H9 (cell line): ENCODE data around the gene SKP2. TPM values are rescaled to one million over a fixed set of nuclear protein-coding genes. Genes with fewer than 3 reads are reported as not detected.

ENCODE experiments used
- DNase-seq: peaks from one replicate; pipeline ENCODE4 v3.0.0-alpha.2; 2017
- H2AFZ ChIP-seq: one replicate; pipeline ENCODE4 v1.6.1; 2013; ENCODE audit warnings: mild to moderate bottlenecking, low read length, control low read depth, moderate library complexity
- H2AK5ac ChIP-seq: 2 replicates; pipeline ENCODE4 v1.6.1; 2013; ENCODE audit warnings: low read length, control low read depth, mixed read lengths; ENCODE audit not compliant: insufficient read length
- H2BK120ac ChIP-seq: one replicate; pipeline ENCODE4 v1.6.1; 2013; ENCODE audit warnings: low read depth, mild to moderate bottlenecking, low read length, control low read depth, inconsistent platforms; ENCODE audit not compliant: poor library complexity, severe bottlenecking
- H2BK12ac ChIP-seq: 2 replicates; pipeline ENCODE4 v1.6.1; 2013; ENCODE audit warnings: low read length, control low read depth, mixed read lengths, low read depth; ENCODE audit not compliant: insufficient read length
- H2BK15ac ChIP-seq: 2 replicates; pipeline ENCODE4 v1.6.1; 2013; ENCODE audit warnings: low read depth, low read length, control low read depth
- H2BK20ac ChIP-seq: one replicate; pipeline ENCODE4 v1.6.1; 2013; ENCODE audit warnings: low read depth, mild to moderate bottlenecking, low read length, control low read depth, inconsistent platforms; ENCODE audit not compliant: poor library complexity, severe bottlenecking
- H2BK5ac ChIP-seq: 2 replicates; pipeline ENCODE4 v1.6.1; 2013; ENCODE audit warnings: low read length, control low read depth, mixed read lengths; ENCODE audit not compliant: insufficient read length
- H3K14ac ChIP-seq: 2 replicates; pipeline ENCODE4 v1.6.1; 2013; ENCODE audit warnings: low read length, control low read depth; ENCODE audit not compliant: insufficient read depth
- H3K18ac ChIP-seq: 2 replicates; pipeline ENCODE4 v1.6.1; 2013; ENCODE audit warnings: low read depth, mild to moderate bottlenecking, mixed read lengths, low read length, control low read depth; ENCODE audit not compliant: insufficient read length
- H3K23ac ChIP-seq: 2 replicates; pipeline ENCODE4 v1.6.1; 2013; ENCODE audit warnings: low read length, control low read depth, mixed read lengths, low read depth; ENCODE audit not compliant: insufficient read length
- H3K23me2 ChIP-seq: 2 replicates; pipeline ENCODE4 v1.6.1; 2013; ENCODE audit warnings: low read depth, mild to moderate bottlenecking, mixed read lengths, low read length, control low read depth; ENCODE audit not compliant: insufficient read length, poor library complexity, severe bottlenecking
- H3K27ac ChIP-seq: 2 replicates; pipeline ENCODE4 v1.5.1; 2013; ENCODE audit warnings: low read length, control low read depth, mixed read lengths, low read depth; ENCODE audit not compliant: insufficient read length
- H3K27me3 ChIP-seq: 2 replicates; pipeline ENCODE4 v1.6.1; 2013; ENCODE audit warnings: low read length, control low read depth, inconsistent platforms; ENCODE audit not compliant: insufficient read depth
- H3K4ac ChIP-seq: 2 replicates; pipeline ENCODE4 v1.6.1; 2013; ENCODE audit warnings: low read depth, mild to moderate bottlenecking, control low read depth, inconsistent platforms, low read length, moderate library complexity
- H3K4me1 ChIP-seq: 2 replicates; pipeline ENCODE4 v1.6.1; 2013; ENCODE audit warnings: low read length, control low read depth, inconsistent platforms; ENCODE audit not compliant: insufficient read depth
- H3K4me2 ChIP-seq: 2 replicates; pipeline ENCODE4 v1.6.1; 2013; ENCODE audit warnings: low read length, control low read depth, mixed read lengths; ENCODE audit not compliant: insufficient read length, insufficient read depth
- H3K56ac ChIP-seq: 2 replicates; pipeline ENCODE4 v1.6.1; 2013; ENCODE audit warnings: low read depth, mild to moderate bottlenecking, mixed read lengths, low read length, control low read depth; ENCODE audit not compliant: insufficient read length
- H3K79me1 ChIP-seq: 2 replicates; pipeline ENCODE4 v1.6.1; 2013; ENCODE audit warnings: low read depth, mild to moderate bottlenecking, moderate library complexity, low read length, control low read depth, inconsistent platforms; ENCODE audit not compliant: insufficient read depth, poor library complexity, severe bottlenecking
- H3K79me2 ChIP-seq: 2 replicates; pipeline ENCODE4 v1.6.1; 2013; ENCODE audit warnings: low read length, control low read depth, inconsistent platforms; ENCODE audit not compliant: insufficient read depth
- H3K9ac ChIP-seq: 2 replicates; pipeline ENCODE4 v1.6.1; 2013; ENCODE audit warnings: low read length, control low read depth, mixed read lengths; ENCODE audit not compliant: insufficient read length; ENCODE audit errors: extremely low read depth
- H3K9me3 ChIP-seq: one replicate; pipeline ENCODE4 v1.6.1; 2013; ENCODE audit warnings: low read depth, low read length, inconsistent platforms; ENCODE audit not compliant: control insufficient read depth
- H3T11ph ChIP-seq: one replicate; pipeline ENCODE4 v1.6.1; 2013; ENCODE audit warnings: mild to moderate bottlenecking, low read length, control low read depth, inconsistent platforms
- H4K20me1 ChIP-seq: one replicate; pipeline ENCODE4 v1.6.1; 2013; ENCODE audit not compliant: control insufficient read depth, insufficient read length, insufficient read depth
- H4K5ac ChIP-seq: 2 replicates; pipeline ENCODE4 v1.6.1; 2013; ENCODE audit warnings: low read depth, mild to moderate bottlenecking, mixed read lengths, low read length, control low read depth; ENCODE audit not compliant: insufficient read length
- H4K8ac ChIP-seq: replicated peaks from 2 replicates; pipeline ENCODE4 v1.6.1; 2013; ENCODE audit warnings: low read length, control low read depth, mixed read lengths, low read depth; ENCODE audit not compliant: insufficient read length
- H4K91ac ChIP-seq: 2 replicates; pipeline ENCODE4 v1.6.1; 2013; ENCODE audit warnings: low read depth, mild to moderate bottlenecking, moderate library complexity, mixed read lengths, low read length, control low read depth; ENCODE audit not compliant: insufficient read length
- H3K27ac Mint-ChIP-seq, 3 experiments: 2 replicates in 2 of 3; 3 replicates in 1 of 3; pipeline ENCODE4 v1.8.0; 2020 to 2021; ENCODE audit warnings: mixed read lengths in 3 of 3, mild to moderate bottlenecking in 1 of 3, moderate library complexity in 1 of 3
- H3K27me3 Mint-ChIP-seq: 2 replicates; pipeline ENCODE4 v1.8.0; 2021; ENCODE audit warnings: low read depth, mild to moderate bottlenecking, moderate library complexity, mixed read lengths
- H3K36me3 Mint-ChIP-seq, 3 experiments: 2 replicates in 2 of 3; 3 replicates in 1 of 3; pipeline ENCODE4 v1.8.0; 2020 to 2021; ENCODE audit warnings: low read depth in 3 of 3, mixed read lengths in 3 of 3; ENCODE audit not compliant: insufficient read depth in 1 of 3
- H3K4me1 Mint-ChIP-seq, 2 experiments: 2 replicates each; pipeline ENCODE4 v1.8.0; 2020; ENCODE audit warnings: mixed read lengths in 2 of 2
- H3K4me3 Mint-ChIP-seq, 2 experiments: 2 replicates in 1 of 2; 3 replicates in 1 of 2; pipeline ENCODE4 v1.8.0; 2020 to 2021; ENCODE audit warnings: mild to moderate bottlenecking in 2 of 2, mixed read lengths in 2 of 2, moderate library complexity in 1 of 2
- H3K9me3 Mint-ChIP-seq, 2 experiments: 2 replicates in 1 of 2; 3 replicates in 1 of 2; pipeline ENCODE4 v1.8.0; 2020; ENCODE audit warnings: mild to moderate bottlenecking in 2 of 2, mixed read lengths in 2 of 2, moderate library complexity in 1 of 2
- total RNA-seq: library from RNA; stranded (reverse); gene quantifications from 2 replicates; pipeline ENCODE4 v1.2.1, GENCODE V29; 2021
- TF ChIP-seq, protein P1 (sequence below): fragments of 200-600 bp; sonication (generic); conservative IDR thresholded peaks from 3 replicates; pipeline ENCODE4 v1.8.0; 2021; ENCODE audit warnings: antibody characterized with exemption, mild to moderate bottlenecking

The SKP2 gene
- total RNA-seq, 1 experiment from 2014 or later: 103 TPM

DNA sequence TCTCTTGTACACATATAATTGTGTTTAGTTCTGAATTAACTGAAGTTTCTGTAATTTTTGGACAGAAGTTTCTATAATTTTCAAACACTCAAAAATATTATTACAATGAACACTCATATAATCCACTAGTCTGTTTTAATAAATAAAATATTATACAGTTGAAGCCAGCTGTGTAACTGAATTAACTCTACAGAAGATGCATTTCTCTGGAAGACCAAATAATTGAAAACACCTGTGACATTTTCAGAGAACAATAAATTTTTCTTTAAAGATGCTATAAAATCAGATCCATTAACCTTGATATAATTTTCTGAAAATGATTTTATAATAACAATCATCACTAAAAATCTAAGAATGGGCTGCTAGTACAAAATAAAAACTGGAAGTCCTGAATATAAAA is 75.1 kb downstream of the SKP2 start:
- Histone ChIP-seq H3K23ac (no peak overlapping the region), H2BK15ac (no peak overlapping the region), H4K20me1 (no peaks in the 10 kb centered on the region), H2AK5ac (no peak overlapping the region), H2BK20ac (no peak overlapping the region), H3K4ac (no peak overlapping the region), H4K5ac (no peak overlapping the region), H3K79me1 (no peaks in the 10 kb centered on the region), H2BK120ac (no peak overlapping the region), H3K18ac (no peak overlapping the region), H3K27ac (no peak overlapping the region), H3K9ac (no peak overlapping the region), H3K79me2 (no peaks in the 10 kb centered on the region), H4K91ac (no peak overlapping the region), H3K56ac (no peak overlapping the region), H2AFZ (no peak overlapping the region), H3K4me2 (no peak overlapping the region), H3K4me1 (no peaks in the 10 kb centered on the region), H3T11ph (no peak overlapping the region), H3K23me2 (no peaks in the 10 kb centered on the region), H4K8ac (no peak overlapping the region), H3K9me3 (no peaks in the 10 kb centered on the region), H3K27me3 (no peaks in the 10 kb centered on the region), H2BK5ac (no peak overlapping the region), H2BK12ac (no peak overlapping the region), H3K14ac (no peak overlapping the region)
- H3K4me3 Mint-ChIP-seq: no peak overlapping the region
- no peaks in the 10 kb centered on the region for H3K27me3 Mint-ChIP-seq
- no peak overlapping the region for H3K27ac Mint-ChIP-seq
- no peak for DNase-seq
- H3K9me3 Mint-ChIP-seq: no peaks in the 10 kb centered on the region
- H3K4me1 Mint-ChIP-seq: peaks cover 6 to 9% of the 10 kb centered on the region in 2 experiments
- TF ChIP-seq, protein P1, sequence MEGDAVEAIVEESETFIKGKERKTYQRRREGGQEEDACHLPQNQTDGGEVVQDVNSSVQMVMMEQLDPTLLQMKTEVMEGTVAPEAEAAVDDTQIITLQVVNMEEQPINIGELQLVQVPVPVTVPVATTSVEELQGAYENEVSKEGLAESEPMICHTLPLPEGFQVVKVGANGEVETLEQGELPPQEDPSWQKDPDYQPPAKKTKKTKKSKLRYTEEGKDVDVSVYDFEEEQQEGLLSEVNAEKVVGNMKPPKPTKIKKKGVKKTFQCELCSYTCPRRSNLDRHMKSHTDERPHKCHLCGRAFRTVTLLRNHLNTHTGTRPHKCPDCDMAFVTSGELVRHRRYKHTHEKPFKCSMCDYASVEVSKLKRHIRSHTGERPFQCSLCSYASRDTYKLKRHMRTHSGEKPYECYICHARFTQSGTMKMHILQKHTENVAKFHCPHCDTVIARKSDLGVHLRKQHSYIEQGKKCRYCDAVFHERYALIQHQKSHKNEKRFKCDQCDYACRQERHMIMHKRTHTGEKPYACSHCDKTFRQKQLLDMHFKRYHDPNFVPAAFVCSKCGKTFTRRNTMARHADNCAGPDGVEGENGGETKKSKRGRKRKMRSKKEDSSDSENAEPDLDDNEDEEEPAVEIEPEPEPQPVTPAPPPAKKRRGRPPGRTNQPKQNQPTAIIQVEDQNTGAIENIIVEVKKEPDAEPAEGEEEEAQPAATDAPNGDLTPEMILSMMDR: no peak
- H3K36me3 Mint-ChIP-seq: no peaks in the 10 kb centered on the region; a peak in 1 of 7 replicates
